K562 (cell line): ENCODE data around the gene CDX1. TPM values are rescaled to one million over a fixed set of nuclear protein-coding genes. Genes with fewer than 3 reads are reported as not detected.

Experiments
- ATAC-seq: fragments of 200-7000 bp; cut with Tn5 transposase; 3 replicates; pipeline ENCODE4 v1.9.1; 2020; ENCODE audit warnings: moderate library complexity
- BruUV-seq: library from RNA; stranded (reverse); fragments of 400-500 nt; replicated peaks from 2 replicates; lab custom pipeline; 2021; lab: Mats Ljungman, UMichigan
- CTCF ChIA-PET: fragments of 300-600 bp; formaldehyde crosslinking; extraction: SDS; loops from one replicate; lab custom pipeline; 2021; ENCODE audit warnings: low intra/inter-chr PET ratio; lab: Yijun Ruan, JAX
- POLR2A ChIA-PET: fragments of 300-600, 350-650 bp; sonication (Branson Sonifier 250); formaldehyde crosslinking; extraction: SDS; loops from one replicate; lab custom pipeline; 2021; ENCODE audit warnings: antibody characterized with exemption, inconsistent platforms; lab: Yijun Ruan, JAX
- DNase-seq, 4 experiments: peaks; one replicate each; pipeline versions ENCODE4 v3.0.0 to v3.0.0-alpha.2; 2011 to 2018; ENCODE audit warnings: low spot score in 3 of 4, mixed read lengths in 3 of 4; ENCODE audit errors: extremely low read depth in 1 of 4
- FAIRE-seq: peaks from 2 replicates; lab custom pipeline; 2011; peaks lifted over from hg19 to GRCh38; lab: Jason Lieb, UNC
- H2AFZ ChIP-seq: 2 replicates; pipeline ENCODE4 v1.6.0; 2011; ENCODE audit warnings: low read depth, low read length, control low read depth, inconsistent platforms
- H3K27ac ChIP-seq: fragments of 200-600 bp; 3 replicates; pipeline ENCODE4 v1.8.0; 2011; ENCODE audit warnings: low read depth, mild to moderate bottlenecking, control low read depth, inconsistent platforms, low read length, moderate library complexity, mixed read lengths; ENCODE audit errors: extremely low read depth
- H3K27me3 ChIP-seq, 2 experiments: fragments of 300-600 bp in 1 of 2; 2 replicates in 1 of 2; 3 replicates in 1 of 2; pipeline versions ENCODE4 v1.6.0 to v1.8.0; 2011; ENCODE audit warnings: inconsistent platforms in 2 of 2, low read length in 2 of 2, mild to moderate bottlenecking in 1 of 2, mixed read lengths in 1 of 2, moderate library complexity in 1 of 2; ENCODE audit not compliant: control insufficient read depth in 2 of 2, insufficient read depth in 2 of 2
- H3K36me3 ChIP-seq: fragments of 300-600 bp; 3 replicates; pipeline ENCODE4 v1.8.0; 2011; ENCODE audit warnings: mild to moderate bottlenecking, low read length, inconsistent platforms; ENCODE audit not compliant: control insufficient read depth, insufficient read depth
- H3K4me1 ChIP-seq, 2 experiments: fragments of 200-600 bp in 1 of 2; replicated peaks in 1 of 2; 2 replicates in 1 of 2; 3 replicates in 1 of 2; pipeline versions ENCODE4 v1.5.1 to v1.8.0; 2011; ENCODE audit warnings: inconsistent platforms in 2 of 2, low read length in 2 of 2, mild to moderate bottlenecking in 1 of 2, mixed read lengths in 1 of 2, moderate library complexity in 1 of 2; ENCODE audit not compliant: control insufficient read depth in 2 of 2, insufficient read depth in 2 of 2
- H3K4me2 ChIP-seq: 2 replicates; pipeline ENCODE4 v1.6.1; 2011; ENCODE audit warnings: low read length, control low read depth, inconsistent platforms, mixed read lengths; ENCODE audit not compliant: insufficient read depth
- H3K4me3 ChIP-seq: fragments of 200-600 bp; sonication (generic), shearing (Covaris generic); 2 replicates; pipeline ENCODE4 v1.5.1; 2016; ENCODE audit warnings: control low read depth, inconsistent platforms
- H3K79me2 ChIP-seq: fragments of 200-600 bp; 3 replicates; pipeline ENCODE4 v1.8.0; 2011; ENCODE audit warnings: low read length, inconsistent platforms; ENCODE audit not compliant: control insufficient read depth, insufficient read depth
- H3K9ac ChIP-seq, 2 experiments: 2 replicates each; pipeline versions ENCODE4 v1.6.0 to v1.6.1; 2011; ENCODE audit warnings: low read depth in 2 of 2, low read length in 2 of 2, control low read depth in 1 of 2, inconsistent platforms in 1 of 2, mild to moderate bottlenecking in 1 of 2, mixed read lengths in 1 of 2; ENCODE audit not compliant: insufficient read depth in 1 of 2
- H3K9me1 ChIP-seq: one replicate; pipeline ENCODE4 v1.6.0; 2011; ENCODE audit warnings: inconsistent platforms, mild to moderate bottlenecking, low read length, moderate library complexity; ENCODE audit not compliant: control insufficient read depth, insufficient read depth
- H3K9me3 ChIP-seq: replicated peaks from 2 replicates; pipeline ENCODE4 v1.5.1; 2011; ENCODE audit warnings: low read depth, low read length, inconsistent platforms; ENCODE audit not compliant: control insufficient read depth, insufficient read depth
- H4K20me1 ChIP-seq: replicated peaks from 2 replicates; pipeline ENCODE4 v1.6.1; 2011; ENCODE audit warnings: low read length, inconsistent platforms, mixed read lengths; ENCODE audit not compliant: control insufficient read depth, insufficient read depth
- ETV5 ChIP-seq: sonication (generic); formaldehyde crosslinking; IDR thresholded peaks from 2 replicates; pipeline ENCODE4 v1.4.0; 2020; ENCODE audit warnings: low read depth, mild to moderate bottlenecking, missing genetic modification reagents
- GTF2B ChIP-seq: IDR thresholded peaks from 2 replicates; pipeline ENCODE4 v1.6.1; 2011; ENCODE audit not compliant: insufficient read length; ENCODE audit errors: extremely low read depth
- HSF4 ChIP-seq: fragments of 250-450 bp; sonication (Bioruptor Pico); IDR thresholded peaks from 2 replicates; pipeline ENCODE4 v2.1.2; 2022; ENCODE audit warnings: mild to moderate bottlenecking, moderate library complexity, borderline replicate concordance
- IRF2 ChIP-seq: sonication (generic); formaldehyde crosslinking; IDR thresholded peaks from 2 replicates; pipeline ENCODE4 v1.8.1; 2022; ENCODE audit warnings: mild to moderate bottlenecking, missing genetic modification reagents
- NR3C1 ChIP-seq: sonication (generic); formaldehyde crosslinking; IDR thresholded peaks from 2 replicates; pipeline ENCODE4 v1.8.1; 2022; ENCODE audit warnings: missing genetic modification reagents
- PHB ChIP-seq: fragments of 250-450 bp; sonication (Bioruptor Pico); IDR thresholded peaks from 2 replicates; pipeline ENCODE4 v1.5.0; 2021
- PTRF ChIP-seq: fragments of 450-650 bp; IDR thresholded peaks from 2 replicates; pipeline ENCODE4 v1.6.1; 2016; ENCODE audit warnings: mild to moderate bottlenecking, missing genetic modification characterization, missing compliant biosample characterization
- RERE ChIP-seq: sonication (generic); formaldehyde crosslinking; IDR thresholded peaks from 2 replicates; pipeline ENCODE4 v1.8.0; 2023; ENCODE audit warnings: missing genetic modification reagents, mild to moderate bottlenecking, borderline replicate concordance
- SMAD3 ChIP-seq: fragments of 450-650 bp; formaldehyde crosslinking; conservative IDR thresholded peaks from 2 replicates; pipeline ENCODE4 v1.4.0; 2020; ENCODE audit warnings: mild to moderate bottlenecking
- SOX6 ChIP-seq: fragments of 450-650 bp; IDR thresholded peaks from 2 replicates; pipeline ENCODE4 v1.6.1; 2014; ENCODE audit warnings: mild to moderate bottlenecking
- ZBTB2 ChIP-seq: fragments of 450-650 bp; IDR thresholded peaks from 2 replicates; pipeline ENCODE4 v1.6.1; 2016; ENCODE audit warnings: antibody characterized with exemption
- WGBS: fragments of 100-300 bp; shearing (Covaris generic); methylation state at CpG from one replicate; pipeline ENCODE4 v1.1.6; 2016; ENCODE audit warnings: low coverage, mixed read lengths; ENCODE audit not compliant: insufficient coverage; ENCODE audit errors: missing lambda C conversion rate; 5-methylcytosine and 5-hydroxymethylcytosine counted together
- in situ Hi-C: fragments of 300-500 bp; cut with MboI; formaldehyde crosslinking; loops from 4 replicates; pipeline ENCODE4 v1.15.0; 2018; ENCODE audit warnings: inconsistent platforms, mixed read lengths
- intact Hi-C: fragments of 100-400 bp; cut with micrococcal nuclease; formaldehyde crosslinking; loops from 2 replicates; pipeline ENCODE4 v1.14.2; 2022
- polyA plus RNA-seq, 8 experiments: library from polyadenylated mRNA; depleted of rRNA in 4 of 8; stranded (reverse) in 5 of 8; unstranded in 3 of 8; fragments of >200 nt; fragmentation: Nextera tagmentation in 2 of 8; fragmentation: Illumina TruSeq in 1 of 8; extraction: Ambion mirVana in 2 of 8; extraction: Trizol in 1 of 8; gene quantifications; 2 replicates each; pipeline versions ENCODE4 v1.2.1 to v1.2.3, GENCODE V29; 2011 to 2014; ENCODE audit warnings: inconsistent platforms in 1 of 8, missing spikeins in 1 of 8
- total RNA-seq, 7 experiments: library from RNA; depleted of rRNA in 6 of 7; stranded (reverse); fragments of >200 nt in 6 of 7; fragmentation: Illumina TruSeq in 2 of 7; extraction: Trizol in 2 of 7; gene quantifications; 2 replicates each; pipeline versions ENCODE4 v1.2.1 to v1.2.3, GENCODE V29; 2011 to 2021; ENCODE audit warnings: low replicate concordance in 1 of 7

CDX1 gene
- total and polyA plus RNA-seq, 9 of the 15 experiments (the other 6 are each of a cell fraction or from before 2014, with no cell fraction given) = 0.06 to 0.16 TPM; not detected in 7

- CTCF ChIA-PET = no interaction called here
- BruUV-seq = no TSS peak
- WGBS = 3% methylated on average over 4 of the region's 4 CpGs
- no peak overlapping the region for H3K27ac ChIP-seq
- POLR2A ChIA-PET = interaction anchor here (0.6 kb wide), 1 partner anchor 96 kb away, joined by 4 read pairs; no protein-coding TSS in a partner anchor
- intact Hi-C loops = no loop called here
- no peaks in the 10 kb centered on the region for H3K79me2 ChIP-seq
- H3K9me1 ChIP-seq = no peaks in the 10 kb centered on the region
- in situ Hi-C loops = no loop called here
- peaks cover 0 to 11% of the 10 kb centered on the region in 2 experiments; a peak in 1 of 5 replicates for H3K4me1 ChIP-seq
- H3K4me3 ChIP-seq = no peak overlapping the region
- FAIRE-seq = no peak
- no peak overlapping the region for H3K9ac ChIP-seq
- no peak overlapping the region for H2AFZ ChIP-seq
- peaks cover 33 to 83% of the 10 kb centered on the region in 2 experiments for H3K27me3 ChIP-seq
- DNase-seq = no peak
- no peaks in the 10 kb centered on the region for H3K9me3 ChIP-seq
- 0 out of 2 replicates have a peak, but pooled peaks cover 7% of the 10 kb centered on the region for H4K20me1 ChIP-seq
- H3K4me2 ChIP-seq = no peak overlapping the region
- H3K36me3 ChIP-seq = no peaks in the 10 kb centered on the region
- no peak for ATAC-seq
- TF ChIP-seq ZBTB2 (no peak), PTRF (no peak), IRF2 (CRISPR knock-in tag) (no peak), ETV5 (CRISPR knock-in tag) (no peak), GTF2B (no peak), RERE (CRISPR knock-in tag) (no peak), NR3C1 (no peak), HSF4 (CRISPR knock-in tag) (no peak), PHB (CRISPR knock-in tag) (no peak), SOX6 (no peak), SMAD3 (CRISPR knock-in tag) (no peak)
Observed at GRCh38 chr5:150186897-150187296, 20.3 kb downstream of the CDX1 start.
